Left forelimb (tissue), 1 donor: ENCODE measurements around the gene AHRR.

Experiments
- DNase-seq: peaks from one replicate; pipeline ENCODE4 v3.0.0-alpha.2; 2018; ENCODE audit warnings: low spot score

Gene AHRR

DNA sequence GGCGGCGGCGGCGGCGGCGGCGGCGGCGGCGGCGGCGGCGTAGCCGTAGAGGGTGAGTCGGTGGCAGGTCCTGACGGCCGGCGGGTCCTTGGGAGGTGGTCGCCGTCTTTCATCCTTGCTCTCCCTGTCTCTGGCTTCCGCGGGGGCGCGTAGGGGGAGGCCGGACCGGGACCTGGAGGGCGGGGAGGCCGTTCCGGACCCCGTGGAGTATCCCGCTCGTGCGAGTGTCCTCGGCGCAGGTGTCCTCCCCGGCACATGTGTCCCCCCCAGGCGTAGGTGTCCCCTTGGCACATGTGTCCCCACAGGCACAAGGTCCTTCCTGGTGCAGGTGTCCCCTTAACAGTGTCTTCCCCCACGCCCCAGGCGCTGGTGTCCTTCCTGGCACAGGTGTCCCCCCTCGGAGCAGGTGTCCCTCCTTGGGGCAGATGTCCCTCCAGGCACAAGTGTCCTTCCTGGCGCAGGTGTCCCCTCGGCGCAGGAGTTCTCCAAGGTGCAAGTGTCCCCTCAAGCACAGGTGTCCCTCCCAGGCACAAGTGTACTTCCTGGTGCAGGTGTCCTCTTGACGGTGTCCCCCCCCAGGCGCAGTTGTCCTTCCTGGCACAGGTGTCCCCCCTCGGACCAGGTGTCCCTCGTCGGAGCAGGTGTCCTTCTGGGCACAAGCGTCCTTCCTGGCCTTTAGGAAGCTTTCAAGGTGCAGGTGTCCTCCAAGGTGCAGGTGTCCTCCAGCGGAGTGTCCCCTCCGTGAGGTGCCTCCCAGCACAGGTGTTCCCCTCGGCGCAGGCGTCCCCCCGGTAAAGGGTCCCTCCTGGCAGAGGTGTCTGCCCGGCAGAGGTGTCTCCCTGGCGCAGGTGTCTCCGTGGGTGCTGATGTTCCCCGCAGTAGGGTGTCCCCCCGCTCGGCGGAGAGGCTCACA is 122.0 kb downstream of the AHRR start:
- DNase-seq = no peak

- DNase-seq = no peak
Observed at GRCh38 chr5:444226-444625, 122.7 kb downstream of the AHRR start.

DNA sequence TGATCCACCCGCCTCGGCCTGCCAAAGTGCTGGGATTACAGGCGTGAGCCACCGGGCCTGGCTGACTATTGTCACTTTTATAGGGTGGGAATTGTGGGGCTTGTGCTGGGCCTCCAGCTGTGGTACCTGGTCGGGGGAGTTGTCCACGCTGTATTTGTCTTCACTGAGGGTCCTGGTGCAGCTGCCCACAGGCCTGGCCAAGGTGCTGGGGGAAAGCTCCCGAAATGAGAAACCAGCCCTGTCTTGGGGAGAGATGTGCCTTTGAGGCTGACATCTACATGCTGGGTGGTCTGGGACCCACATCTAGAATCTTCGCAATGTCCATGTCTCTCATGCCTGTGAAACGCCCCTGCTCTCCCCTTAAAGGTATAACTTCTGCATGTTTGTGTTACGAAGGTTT is 124.1 kb downstream of the AHRR start:
- DNase-seq = no peak

GRCh38 chr5:446066-446882 is 124.8 kb downstream of the AHRR start:
- no peak for DNase-seq

- DNase-seq = no peak
Observed at GRCh38 chr5:446883-447263, 125.4 kb downstream of the AHRR start.

- no peak for DNase-seq
Observed at GRCh38 chr5:447501-447900, 126.0 kb downstream of the AHRR start.

- DNase-seq = no peak
Observed at GRCh38 chr5:448061-448765, 126.7 kb downstream of the AHRR start.

GRCh38 chr5:448766-449090 is 127.2 kb downstream of the AHRR start:
- no peak for DNase-seq

GRCh38 chr5:449151-449550 is 127.6 kb downstream of the AHRR start:
- DNase-seq = no peak

DNA sequence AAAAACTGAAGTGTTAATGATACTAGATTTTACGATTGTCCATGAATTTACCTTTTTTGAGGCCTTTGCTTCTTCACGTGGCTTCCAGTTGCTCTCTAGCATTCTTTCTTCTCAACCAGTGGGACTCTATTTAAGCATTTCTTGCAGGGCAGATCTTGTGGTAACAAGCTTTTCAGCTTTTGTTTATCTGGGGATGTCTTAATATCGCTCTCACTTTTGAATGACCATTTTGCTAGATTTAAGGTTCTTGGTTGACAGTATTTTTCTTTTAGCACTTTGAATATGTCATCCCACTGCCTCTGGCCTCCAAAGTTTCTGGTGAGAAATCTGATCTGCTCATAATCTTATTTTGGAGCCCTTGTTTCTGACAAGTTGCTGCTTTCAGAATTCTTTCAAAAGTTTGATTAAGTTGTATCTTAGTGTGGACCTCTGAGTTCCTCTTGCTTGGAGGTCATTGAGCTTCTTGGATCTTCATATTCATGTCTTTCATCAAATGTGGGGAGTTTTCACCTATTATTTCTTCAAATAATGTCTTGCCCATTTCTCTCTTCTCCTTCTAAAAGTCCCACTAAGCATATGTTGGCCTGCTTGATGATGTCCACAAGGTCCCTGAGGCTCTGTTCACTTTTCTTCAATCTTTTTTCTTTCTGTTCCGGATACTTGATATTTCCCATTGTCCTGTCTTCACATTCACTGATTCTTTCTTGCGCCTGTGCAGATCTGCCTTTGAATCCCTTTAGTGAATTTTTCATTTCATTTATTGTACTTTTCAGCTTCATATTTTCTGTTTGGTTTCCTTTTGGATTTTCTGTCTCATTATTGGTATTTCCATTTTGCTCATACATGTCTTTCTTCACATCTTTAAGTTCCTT is 130.3 kb downstream of the AHRR start:
- no peak for DNase-seq

- DNase-seq = peak; percentile 59
Observed at GRCh38 chr5:452978-453710, 131.6 kb downstream of the AHRR start.

DNA sequence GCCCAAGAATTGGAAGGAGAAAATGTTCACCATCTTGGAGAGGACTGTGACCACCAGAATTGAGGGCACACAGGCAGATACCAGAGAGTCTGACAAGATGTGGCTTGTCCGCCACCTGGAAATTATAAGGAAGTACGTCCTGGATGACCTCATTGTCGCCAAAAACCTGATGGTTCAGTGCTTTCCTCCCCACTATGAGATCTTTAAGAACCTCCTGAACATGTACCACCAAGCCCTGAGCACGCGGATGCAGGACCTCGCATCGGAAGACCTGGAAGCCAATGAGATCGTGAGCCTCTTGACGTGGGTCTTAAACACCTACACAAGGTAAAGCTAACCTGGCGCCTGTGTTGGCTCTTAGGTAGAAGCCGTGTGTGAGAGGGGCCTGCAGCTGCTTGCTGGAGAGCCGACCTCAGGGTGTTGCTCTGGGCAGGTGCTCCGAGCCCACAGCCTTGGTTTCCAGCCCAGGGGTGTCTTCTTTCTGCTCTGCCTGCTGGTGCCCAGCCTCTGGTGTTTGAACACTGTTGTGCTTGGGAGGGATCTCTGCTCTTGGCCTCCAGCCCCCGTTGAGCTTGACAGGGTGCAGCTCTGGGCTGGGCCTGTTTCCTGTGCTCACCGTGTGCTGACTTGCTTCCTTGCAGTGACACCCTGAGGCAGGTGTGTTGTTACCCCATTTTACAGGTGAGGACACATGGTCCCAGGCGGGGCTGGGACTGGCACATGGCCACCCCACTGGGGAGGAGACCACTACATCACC is 132.4 kb downstream of the AHRR start:
- peak; percentile 42 for DNase-seq

DNA sequence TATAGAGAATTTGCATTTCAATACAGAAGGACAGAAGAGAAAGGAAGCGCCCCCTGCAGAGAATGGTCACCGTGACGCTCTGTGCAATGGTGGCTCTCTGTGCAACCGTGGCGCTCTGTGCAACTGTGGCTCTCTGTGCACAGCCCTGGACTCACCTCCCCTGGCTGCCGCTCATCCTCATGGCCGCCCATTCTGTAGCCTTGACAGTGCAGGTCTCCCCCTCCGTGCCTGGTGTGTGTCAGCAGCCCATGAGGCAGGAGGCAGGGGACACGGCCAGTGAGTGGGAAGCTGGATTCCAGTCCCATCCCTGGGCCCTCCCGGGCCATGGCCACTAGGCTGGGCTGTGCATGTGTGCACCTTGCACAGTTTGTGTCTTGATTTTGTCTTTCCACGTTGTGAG is 133.4 kb downstream of the AHRR start:
- peak; percentile 53 for DNase-seq

DNA sequence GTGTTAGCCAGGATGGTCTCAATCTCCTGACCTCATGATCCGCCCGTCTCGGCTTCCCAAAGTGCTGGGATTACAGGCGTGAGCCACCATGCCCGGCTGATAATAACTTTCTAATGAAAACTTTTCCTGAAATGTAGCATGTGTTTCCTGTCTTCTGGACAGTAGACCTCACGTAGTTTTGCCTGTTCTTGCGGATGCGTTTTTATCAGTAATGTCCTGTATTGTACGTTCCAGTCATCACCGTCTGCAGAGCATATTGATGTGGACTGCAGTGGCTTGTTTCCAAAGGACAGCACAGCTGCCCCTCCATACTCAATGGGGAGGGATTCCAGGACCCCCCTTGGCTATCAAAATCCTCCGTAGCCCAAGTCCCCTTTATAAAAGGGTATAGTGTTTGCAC is 134.3 kb downstream of the AHRR start:
- DNase-seq = no peak

- DNase-seq = peak; percentile 46
Observed at GRCh38 chr5:456351-457194, 135.1 kb downstream of the AHRR start.

DNA sequence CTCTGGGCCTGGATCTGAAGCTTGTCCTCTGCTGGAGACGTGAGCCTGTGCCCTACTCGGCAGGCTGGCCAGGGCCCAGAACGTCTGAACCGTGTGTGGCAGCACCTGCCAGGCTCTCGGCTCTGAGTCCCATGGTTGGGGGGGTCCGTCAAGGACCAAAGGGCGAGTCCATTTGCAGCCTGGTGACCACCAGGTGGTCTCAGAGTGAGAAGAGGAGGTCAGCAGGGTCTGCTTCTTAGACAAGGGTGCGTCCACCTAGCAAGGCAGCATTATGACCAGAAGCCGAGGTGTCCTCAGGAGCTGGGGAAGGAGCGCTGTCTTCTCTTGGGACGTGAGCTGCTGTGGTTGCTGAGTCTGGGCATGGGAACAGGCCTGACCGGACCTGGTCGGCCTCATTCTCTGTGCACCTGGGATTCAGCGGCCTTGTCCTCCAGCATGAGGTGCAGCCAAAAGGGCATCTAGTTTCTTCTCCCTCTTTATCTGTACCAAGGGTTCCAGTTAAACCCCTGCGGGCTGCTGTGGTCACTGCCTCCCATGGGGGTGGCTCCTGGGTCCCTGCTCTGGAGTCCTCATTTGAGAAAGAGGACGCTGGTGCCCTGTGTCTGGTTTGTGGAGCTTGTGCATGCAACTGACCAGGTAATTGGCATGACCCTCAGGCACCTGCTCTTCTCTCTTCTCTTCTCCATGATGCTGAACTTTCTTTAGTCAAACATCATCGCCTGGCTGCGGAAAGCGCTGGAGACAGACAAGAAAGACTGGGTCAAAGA is 135.9 kb downstream of the AHRR start:
- DNase-seq = peak; percentile 28

DNA sequence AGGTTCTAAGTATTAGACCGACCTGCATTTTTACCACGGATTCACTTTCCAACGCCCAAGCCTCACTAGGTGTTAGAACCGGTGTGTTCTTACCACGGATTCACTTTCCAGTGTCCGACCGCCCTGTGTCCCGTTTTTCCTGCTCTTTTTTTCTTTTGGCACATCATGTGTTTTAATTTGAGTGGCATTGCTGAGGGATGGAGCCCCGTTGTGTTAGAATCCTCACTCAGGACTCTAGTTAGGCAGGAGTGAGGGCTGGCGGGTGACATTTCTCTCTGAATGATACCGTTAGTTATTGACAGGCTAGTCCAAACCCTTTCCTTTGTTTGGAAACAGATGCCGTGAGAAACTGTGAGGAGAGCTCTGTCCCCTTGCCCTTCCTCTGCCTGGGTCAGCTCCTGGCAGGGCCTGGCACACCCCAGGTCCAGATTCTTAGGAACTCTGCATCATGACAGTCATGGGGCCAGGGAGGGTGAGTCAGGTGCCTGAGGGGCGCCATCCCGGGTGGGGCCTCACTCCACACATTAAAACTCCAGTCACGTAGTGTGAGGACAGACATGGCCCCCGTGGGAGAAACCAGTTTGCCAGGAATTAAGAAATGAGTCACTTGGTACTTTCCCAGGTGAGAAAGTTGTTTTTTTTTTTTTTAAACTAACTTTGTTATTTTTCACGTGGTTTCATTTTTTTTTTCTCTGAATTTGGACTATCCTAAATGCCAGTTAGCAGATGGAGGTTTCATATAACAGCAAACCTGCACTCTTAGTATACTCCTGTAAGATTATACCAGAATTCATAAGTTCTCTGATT is 137.2 kb downstream of the AHRR start:
- peak; percentile 26 for DNase-seq
